Activated CD8-positive, alpha-beta T cell treated with anti-CD3 and anti-CD28 coated beads for 36 hours (primary cell): ENCODE data around the gene LDLRAD2. TPM values are rescaled to one million over a fixed set of nuclear protein-coding genes. Genes with fewer than 3 reads are reported as not detected.

ENCODE experiments used
- ATAC-seq: fragments of 200-7000 bp; cut with Tn5 transposase; one replicate; pipeline ENCODE4 v1.10.0; 2021; ENCODE audit warnings: mild to moderate bottlenecking, moderate library complexity
- CTCF ChIA-PET: fragments of 350-600 bp; sonication (Branson Sonifier 250); formaldehyde crosslinking; loops from one replicate; lab custom pipeline; 2021; ENCODE audit warnings: antibody characterized with exemption; lab: Charles Lee
- POLR2A ChIA-PET: fragments of 350-600 bp; sonication (Branson Sonifier 250); formaldehyde crosslinking; loops from one replicate; lab custom pipeline; 2021; ENCODE audit warnings: antibody characterized with exemption; lab: Charles Lee
- DNase-seq: peaks from one replicate; pipeline ENCODE4 v3.0.0-alpha.2; 2020
- H3K27ac Mint-ChIP-seq: one replicate; pipeline ENCODE4 v1.8.0; 2021; ENCODE audit warnings: mild to moderate bottlenecking, mixed read lengths
- H3K27me3 Mint-ChIP-seq: one replicate; pipeline ENCODE4 v1.8.0; 2021; ENCODE audit warnings: mixed read lengths
- H3K36me3 Mint-ChIP-seq: one replicate; pipeline ENCODE4 v1.8.0; 2021; ENCODE audit warnings: low read depth, mixed read lengths
- H3K4me1 Mint-ChIP-seq: one replicate; pipeline ENCODE4 v1.8.0; 2021; ENCODE audit warnings: low read depth, mixed read lengths
- H3K4me3 Mint-ChIP-seq: one replicate; pipeline ENCODE4 v1.8.0; 2021; ENCODE audit warnings: mild to moderate bottlenecking, moderate library complexity, mixed read lengths
- H3K9me3 Mint-ChIP-seq: one replicate; pipeline ENCODE4 v1.8.0; 2021; ENCODE audit warnings: mixed read lengths
- CTCF ChIP-seq: fragments of 200-600 bp; IDR thresholded peaks from one replicate; pipeline ENCODE4 v1.8.0; 2022; ENCODE audit warnings: antibody characterized with exemption, mild to moderate bottlenecking
- intact Hi-C: fragments of 100-400 bp; cut with micrococcal nuclease; formaldehyde crosslinking; loops from one replicate; pipeline ENCODE4 v1.10.0; 2022
- total RNA-seq, 2 experiments: library from RNA; stranded (reverse); gene quantifications; one replicate each; pipeline ENCODE4 v1.2.3, GENCODE V29; 2021

LDLRAD2 gene
- total RNA-seq, 2 experiments from 2014 or later, result 0.07 TPM; not detected in 1

DNA sequence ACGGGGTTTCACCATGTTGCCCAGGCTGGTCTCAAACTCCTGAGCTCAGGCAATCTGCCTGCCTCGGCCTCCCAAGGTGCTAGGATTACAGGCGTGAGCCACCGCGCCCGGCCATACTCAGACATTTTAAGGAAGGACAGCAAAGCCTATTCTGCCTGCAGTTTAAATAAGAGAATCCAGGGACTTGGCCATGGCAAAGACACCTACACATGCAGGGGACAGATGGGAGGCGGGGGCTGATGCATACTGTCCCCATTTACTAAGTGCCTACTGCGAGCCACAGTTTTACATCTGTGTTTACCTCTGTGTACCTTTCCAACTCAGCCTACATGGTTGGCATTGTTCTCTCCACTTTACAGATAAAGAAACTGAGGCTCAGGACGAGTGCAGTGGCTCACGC lies 25.4 kb downstream of the LDLRAD2 start:
- Mint-ChIP-seq H3K27me3 (no peaks in the 10 kb centered on the region), H3K9me3 (peaks cover 5% of the 10 kb centered on the region), H3K27ac (no peak overlapping the region), H3K4me3 (no peak overlapping the region), H3K4me1 (no peaks in the 10 kb centered on the region), H3K36me3 (peaks cover 21% of the 10 kb centered on the region)
- POLR2A ChIA-PET, result no interaction called here
- intact Hi-C loops, result no loop called here
- TF ChIP-seq CTCF, result no peak
- DNase-seq (no peak), ATAC-seq (no peak)
- CTCF ChIA-PET, result no interaction called here

- ChIA-PET POLR2A (no interaction called here), CTCF (no interaction called here)
- Mint-ChIP-seq H3K27ac (no peak overlapping the region), H3K4me1 (no peaks in the 10 kb centered on the region), H3K36me3 (peaks cover 16% of the 10 kb centered on the region), H3K9me3 (peaks cover 5% of the 10 kb centered on the region), H3K27me3 (no peaks in the 10 kb centered on the region), H3K4me3 (no peak overlapping the region)
- ATAC-seq (no peak), DNase-seq (no peak)
- intact Hi-C loops, result no loop called here
- no peak for TF ChIP-seq CTCF
Observed at GRCh38 chr1:21838359-21839157, 26.5 kb downstream of the LDLRAD2 start.

DNA sequence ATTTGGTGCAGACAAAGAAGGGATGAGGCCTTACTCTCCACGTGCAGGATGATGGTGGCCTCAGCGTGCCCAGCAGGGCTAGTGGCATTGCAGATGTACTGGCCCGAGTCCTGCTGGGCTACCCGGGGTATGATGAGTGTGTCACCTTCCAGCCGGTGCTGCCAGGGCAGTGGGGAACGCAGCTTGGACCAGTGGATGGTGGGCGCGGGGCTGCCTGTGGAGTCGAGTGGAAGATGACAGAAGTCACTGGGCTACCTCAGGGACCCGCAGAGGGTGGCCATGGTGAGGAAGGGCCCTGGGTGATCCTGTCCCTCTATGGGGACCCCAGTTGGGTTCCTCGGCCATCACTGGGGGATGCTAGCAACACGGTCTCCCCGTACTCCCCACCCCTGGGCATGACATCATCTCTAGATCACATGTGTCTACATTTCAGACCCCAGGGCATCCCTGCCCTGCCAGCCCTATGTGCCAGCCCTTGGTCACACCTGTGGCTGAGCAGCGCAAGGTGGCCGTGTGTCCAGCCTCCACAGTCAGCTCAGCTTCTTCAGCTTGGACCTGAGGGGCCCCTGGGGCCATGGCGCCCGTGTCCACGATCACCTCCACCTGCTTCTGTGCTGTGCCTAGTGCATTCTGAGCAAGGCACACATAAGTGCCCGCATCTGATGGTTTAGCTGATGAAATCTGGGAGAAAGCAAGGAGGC lies 27.4 kb downstream of the LDLRAD2 start:
- Mint-ChIP-seq H3K27me3 (no peaks in the 10 kb centered on the region), H3K4me3 (no peak overlapping the region), H3K9me3 (no peaks in the 10 kb centered on the region), H3K36me3 (peaks cover 8% of the 10 kb centered on the region), H3K4me1 (no peaks in the 10 kb centered on the region), H3K27ac (no peak overlapping the region)
- no peak for TF ChIP-seq CTCF
- POLR2A ChIA-PET, result interaction anchor here (0.8 kb wide), 1 partner anchor 12 kb away, joined by 4 read pairs; no protein-coding TSS in a partner anchor
- DNase-seq, result no peak
- ATAC-seq, result no peak
- CTCF ChIA-PET, result no interaction called here
- intact Hi-C loops, result no loop called here

DNA sequence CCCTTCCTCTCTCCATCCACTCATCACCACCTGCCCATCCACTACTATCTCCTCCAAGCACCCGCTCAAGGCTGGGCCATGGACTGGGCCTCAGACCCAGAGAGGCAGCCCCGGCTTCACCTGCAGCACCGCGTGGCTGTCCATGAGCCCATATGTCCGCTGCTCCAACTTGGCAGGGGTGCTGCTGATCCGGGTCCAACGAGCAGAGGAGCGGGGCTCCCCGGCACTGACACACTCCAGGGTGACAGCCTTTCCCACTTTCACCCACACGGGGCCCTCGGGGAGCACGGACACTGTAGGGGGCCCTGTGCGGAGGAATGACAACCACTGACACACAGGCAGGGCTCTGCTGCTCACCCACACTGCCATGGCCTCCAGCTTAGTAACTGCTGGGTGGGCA lies 28.9 kb downstream of the LDLRAD2 start:
- no peak for TF ChIP-seq CTCF
- no peaks in the 10 kb centered on the region for H3K27me3 Mint-ChIP-seq
- POLR2A ChIA-PET, result no interaction called here
- H3K9me3 Mint-ChIP-seq, result no peaks in the 10 kb centered on the region
- intact Hi-C loops, result no loop called here
- CTCF ChIA-PET, result no interaction called here
- H3K36me3 Mint-ChIP-seq, result no peaks in the 10 kb centered on the region
- H3K4me1 Mint-ChIP-seq, result no peaks in the 10 kb centered on the region
- DNase-seq (no peak), ATAC-seq (no peak)
- H3K4me3 Mint-ChIP-seq, result no peak overlapping the region
- H3K27ac Mint-ChIP-seq, result no peak overlapping the region

DNA sequence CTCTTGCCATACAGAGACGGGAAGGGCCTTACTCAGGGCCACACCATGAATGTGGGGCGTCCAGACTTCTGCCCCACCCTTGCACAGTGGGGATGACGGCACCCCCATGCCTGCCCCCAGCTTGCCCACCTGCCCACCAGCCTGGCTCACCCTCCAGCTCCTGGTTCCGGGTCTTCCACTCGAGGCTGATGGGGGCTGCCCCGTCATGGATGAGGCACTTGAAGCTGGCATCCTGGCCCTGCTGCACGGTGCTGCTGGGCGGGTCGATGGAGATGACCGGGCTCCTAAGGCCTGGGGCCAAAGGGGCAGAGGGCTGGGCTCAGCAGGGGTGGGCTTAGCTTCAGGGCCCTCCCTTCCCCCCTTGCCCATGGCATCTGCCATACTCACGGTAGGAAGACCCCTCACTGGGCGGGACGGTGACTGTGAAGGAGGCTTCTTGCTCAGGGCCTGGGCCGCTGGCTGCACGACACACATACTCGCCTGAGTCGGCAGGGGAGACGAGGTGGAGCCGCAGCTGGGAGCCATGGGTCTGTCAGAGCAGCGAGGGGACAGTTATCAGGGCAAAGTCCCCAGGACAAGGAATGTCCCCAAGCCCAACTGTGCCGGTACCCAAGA lies 29.9 kb downstream of the LDLRAD2 start:
- POLR2A ChIA-PET, result no interaction called here
- DNase-seq (no peak), ATAC-seq (no peak)
- no peak overlapping the region for H3K4me3 Mint-ChIP-seq
- H3K27ac Mint-ChIP-seq, result no peak overlapping the region
- H3K27me3 Mint-ChIP-seq, result no peaks in the 10 kb centered on the region
- H3K9me3 Mint-ChIP-seq, result no peaks in the 10 kb centered on the region
- no peaks in the 10 kb centered on the region for H3K36me3 Mint-ChIP-seq
- CTCF ChIA-PET, result no interaction called here
- H3K4me1 Mint-ChIP-seq, result no peaks in the 10 kb centered on the region
- intact Hi-C loops, result no loop called here
- no peak for TF ChIP-seq CTCF
